T-helper 17 cell (primary cell): ENCODE data around the gene ZIC4. TPM values are rescaled to one million over a fixed set of nuclear protein-coding genes. Genes with fewer than 3 reads are reported as not detected.

Source experiments
- ATAC-seq: fragments of 150-1000 bp; cut with Tn5 transposase; 2 replicates; pipeline ENCODE4 v1.10.0; 2021; ENCODE audit warnings: mild to moderate bottlenecking, moderate library complexity
- DNase-seq, 3 donors: peaks; one replicate each; pipeline versions ENCODE4 v3.0.0 to v3.0.0-alpha.2; 2020 to 2021
- H3K9me3 ChIP-seq: one replicate; pipeline ENCODE4 v1.7.0; 2013; ENCODE audit warnings: low read length, mild to moderate bottlenecking; ENCODE audit not compliant: control insufficient read depth, poor library complexity, severe bottlenecking
- H3K27ac Mint-ChIP-seq: one replicate; pipeline ENCODE4 v1.8.0; 2022; ENCODE audit warnings: mild to moderate bottlenecking, moderate library complexity, mixed read lengths
- H3K27me3 Mint-ChIP-seq: one replicate; pipeline ENCODE4 v1.8.0; 2022; ENCODE audit warnings: mixed read lengths
- H3K36me3 Mint-ChIP-seq: one replicate; pipeline ENCODE4 v1.8.0; 2022; ENCODE audit warnings: low read depth, mixed read lengths
- H3K4me1 Mint-ChIP-seq: one replicate; pipeline ENCODE4 v1.8.0; 2022; ENCODE audit warnings: mild to moderate bottlenecking, mixed read lengths
- H3K4me3 Mint-ChIP-seq: one replicate; pipeline ENCODE4 v1.8.0; 2022; ENCODE audit warnings: mild to moderate bottlenecking, moderate library complexity, mixed read lengths
- total RNA-seq, 4 donors: library from RNA in 2 of 4; stranded (reverse) in 2 of 4; gene quantifications; one replicate each; pipeline ENCODE4 v1.2.3 and lab custom pipeline; 2022 to 2026

ZIC4 gene
- total RNA-seq, 2 donors from 2014 or later: not detected

DNA sequence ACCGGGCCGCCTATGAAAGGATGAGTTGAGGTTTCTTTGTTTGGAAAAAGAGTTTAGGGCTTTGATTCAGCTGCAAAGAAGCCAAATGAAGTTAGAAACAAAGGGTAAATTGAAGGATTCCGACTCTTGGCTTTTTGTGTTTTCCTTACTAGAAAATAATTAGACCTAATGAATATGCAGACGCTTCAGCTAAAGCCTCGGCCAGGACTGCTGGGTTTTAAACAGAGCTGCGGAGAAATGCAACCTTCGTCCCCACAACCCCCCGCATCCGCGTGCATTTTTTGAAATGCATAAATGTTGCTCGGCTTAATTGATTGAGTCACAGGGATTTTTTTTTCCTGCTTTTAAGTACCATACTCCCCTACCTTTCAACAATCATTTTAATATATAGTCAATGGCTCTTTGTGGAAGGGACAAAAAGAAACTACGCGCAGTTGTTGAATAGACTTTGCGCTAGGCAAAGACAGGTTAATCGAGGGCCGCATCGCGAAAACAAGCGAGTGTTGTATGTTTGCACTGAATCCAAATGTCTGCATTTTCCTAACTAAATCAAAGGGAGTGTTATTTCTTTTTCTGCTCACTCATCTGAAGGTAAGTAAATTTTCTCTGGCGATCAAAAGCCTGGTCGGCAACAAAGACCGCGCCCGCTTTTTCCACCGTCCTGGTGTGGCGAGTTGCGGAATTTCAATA is 1.3 kb upstream of the ZIC4 start:
- H3K27ac Mint-ChIP-seq: peak overlapping the region; percentile 11
- ATAC-seq (no peak), DNase-seq (no peak)
- H3K36me3 Mint-ChIP-seq: peaks cover 13% of the 10 kb centered on the region
- peaks cover 81% of the 10 kb centered on the region for H3K27me3 Mint-ChIP-seq
- peaks cover 5% of the 10 kb centered on the region for H3K9me3 ChIP-seq
- peak overlapping the region; percentile 31 for H3K4me3 Mint-ChIP-seq
- H3K4me1 Mint-ChIP-seq: peaks cover 6% of the 10 kb centered on the region

DNA sequence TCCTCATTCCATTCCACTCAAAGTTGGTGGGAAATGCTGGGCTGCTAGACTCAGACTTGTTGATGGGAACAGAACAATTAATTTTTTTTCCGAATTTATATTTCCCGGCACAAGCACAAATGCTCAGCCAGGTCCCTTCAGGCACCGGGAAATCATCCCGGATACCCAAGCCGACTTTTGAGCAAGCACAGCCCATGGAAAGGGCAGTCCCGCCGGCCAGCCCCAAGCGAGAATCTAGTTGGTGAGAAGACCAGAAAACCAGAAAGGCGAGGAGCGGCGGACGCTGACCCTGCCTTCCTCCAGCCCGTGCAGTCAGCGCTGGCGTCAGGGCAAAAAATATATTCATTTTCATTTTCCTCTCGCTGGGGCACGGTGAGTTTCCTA is 763 bp upstream of the ZIC4 start:
- Mint-ChIP-seq H3K27me3 (peaks cover 82% of the 10 kb centered on the region), H3K4me1 (peaks cover 6% of the 10 kb centered on the region), H3K4me3 (no peak overlapping the region), H3K36me3 (peaks cover 13% of the 10 kb centered on the region), H3K27ac (no peak overlapping the region)
- peaks cover 5% of the 10 kb centered on the region for H3K9me3 ChIP-seq
- no peak for DNase-seq
- ATAC-seq: no peak

DNA sequence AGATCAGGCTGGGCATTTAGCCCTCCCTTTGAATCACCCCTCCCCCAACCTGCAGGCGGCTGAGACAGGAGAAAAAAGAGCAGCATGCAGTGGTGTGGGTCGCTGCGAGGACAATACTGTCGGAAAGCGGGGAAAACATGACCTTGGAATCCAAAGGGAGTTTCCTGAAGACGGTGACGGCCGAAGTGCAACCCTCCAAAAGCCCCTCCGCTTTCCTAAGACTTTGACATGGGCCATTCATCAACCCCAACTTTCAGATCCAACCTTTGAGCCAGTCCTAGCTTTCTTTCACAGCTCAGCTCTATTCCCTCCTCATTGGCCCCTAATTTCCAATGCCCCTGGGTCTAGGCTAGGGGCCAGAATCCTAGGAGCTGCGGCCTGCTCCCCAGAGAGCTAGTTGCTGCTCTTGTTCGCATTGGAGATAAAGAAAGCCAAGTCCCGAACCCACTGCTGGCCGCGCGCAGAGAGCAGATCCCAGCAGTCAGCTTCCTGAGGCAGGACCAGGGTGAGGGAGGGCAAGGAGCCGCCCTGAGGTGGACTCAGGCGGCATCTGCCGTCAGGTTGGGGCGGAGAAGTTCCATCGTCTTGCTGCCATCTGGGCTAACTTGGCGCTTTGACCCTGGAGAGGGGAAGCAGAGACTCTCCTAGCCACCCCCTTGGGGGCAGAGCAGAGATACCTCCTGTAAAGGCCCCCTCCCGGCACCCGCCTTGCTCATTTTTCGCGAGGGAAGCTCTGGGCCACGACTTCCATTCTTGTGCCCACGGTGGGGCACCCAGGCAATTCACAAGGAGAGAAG is 914 bp downstream of the ZIC4 start:
- ATAC-seq: no peak
- H3K36me3 Mint-ChIP-seq: peaks cover 10% of the 10 kb centered on the region

DNA sequence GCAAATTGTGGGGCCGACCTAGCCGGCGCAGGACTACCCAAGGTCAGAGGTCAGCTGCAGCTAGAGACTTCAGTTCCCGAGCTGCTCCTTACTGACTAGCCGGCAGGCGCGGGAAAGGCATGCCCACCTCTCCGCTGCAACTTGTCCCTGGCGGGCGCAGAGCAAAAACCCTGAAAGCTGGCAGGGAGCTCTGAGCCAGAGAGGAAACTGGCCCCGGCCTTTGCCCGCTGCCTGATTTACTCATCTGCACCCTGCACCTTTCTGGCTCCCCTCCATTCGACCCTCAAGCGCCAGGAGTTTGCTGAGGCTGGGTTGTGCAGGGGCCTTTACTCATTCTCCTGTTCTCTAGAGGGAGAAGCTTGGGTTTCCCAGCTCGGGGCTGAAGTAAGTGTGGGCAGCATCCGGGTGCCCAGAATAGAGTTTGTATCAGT is 1.5 kb downstream of the ZIC4 start:
- no peaks in the 10 kb centered on the region for H3K4me1 Mint-ChIP-seq
- H3K4me3 Mint-ChIP-seq: no peak overlapping the region
- no peak overlapping the region for H3K27ac Mint-ChIP-seq
- H3K36me3 Mint-ChIP-seq: peaks cover 10% of the 10 kb centered on the region
- peaks cover 80% of the 10 kb centered on the region for H3K27me3 Mint-ChIP-seq
- H3K9me3 ChIP-seq: peaks cover 5% of the 10 kb centered on the region
- DNase-seq (no peak), ATAC-seq (no peak)

More for the DNA sequence above, 914 bp downstream of the ZIC4 start:
- H3K4me3 Mint-ChIP-seq: no peak overlapping the region
- H3K27ac Mint-ChIP-seq: no peak overlapping the region
- H3K4me1 Mint-ChIP-seq: no peaks in the 10 kb centered on the region
- H3K27me3 Mint-ChIP-seq: peaks cover 78% of the 10 kb centered on the region
- no peak for DNase-seq
- H3K9me3 ChIP-seq: peaks cover 5% of the 10 kb centered on the region

DNA sequence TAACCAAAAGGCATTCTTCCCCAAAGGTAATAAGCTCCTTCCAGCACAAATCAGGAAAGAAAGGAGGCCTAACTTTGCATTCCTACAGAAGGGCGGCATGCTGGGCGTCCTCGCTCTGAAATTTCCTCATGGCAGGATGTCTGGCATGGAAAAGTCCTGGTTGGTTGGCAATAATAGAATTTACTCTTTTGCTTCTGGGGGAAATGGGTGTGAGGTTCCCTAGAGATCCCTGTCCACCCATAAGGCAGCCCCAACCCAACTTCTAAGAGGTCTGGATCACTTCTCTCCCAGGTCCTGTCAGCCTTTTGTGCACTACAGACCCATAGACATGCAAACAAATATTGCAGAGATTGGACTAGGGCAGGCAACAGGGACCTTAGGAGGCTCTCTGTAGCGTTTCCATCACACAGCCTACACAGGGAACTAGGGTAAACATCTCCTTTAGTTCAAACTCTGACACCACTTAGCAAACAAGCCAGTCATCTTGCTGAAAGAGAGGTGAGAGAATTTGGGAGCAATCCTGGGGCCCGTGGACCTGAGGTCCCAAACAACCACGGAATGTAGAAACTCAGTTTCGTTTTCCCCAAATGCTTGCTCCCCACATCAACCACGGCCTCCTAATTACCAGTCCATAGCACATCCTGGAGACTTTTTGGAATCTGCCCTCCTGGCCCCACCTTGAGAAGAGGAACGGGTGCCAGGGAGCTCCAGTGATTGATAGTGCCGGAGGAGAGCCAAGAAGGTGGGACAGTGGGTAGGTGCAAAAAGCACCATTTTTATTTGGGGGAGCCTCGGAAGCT is 2.1 kb downstream of the ZIC4 start:
- Mint-ChIP-seq H3K4me3 (no peak overlapping the region), H3K27me3 (peaks cover 86% of the 10 kb centered on the region), H3K36me3 (peaks cover 8% of the 10 kb centered on the region), H3K4me1 (no peaks in the 10 kb centered on the region), H3K27ac (no peak overlapping the region)
- ATAC-seq (no peak), DNase-seq (no peak)
- H3K9me3 ChIP-seq: peaks cover 5% of the 10 kb centered on the region

DNA sequence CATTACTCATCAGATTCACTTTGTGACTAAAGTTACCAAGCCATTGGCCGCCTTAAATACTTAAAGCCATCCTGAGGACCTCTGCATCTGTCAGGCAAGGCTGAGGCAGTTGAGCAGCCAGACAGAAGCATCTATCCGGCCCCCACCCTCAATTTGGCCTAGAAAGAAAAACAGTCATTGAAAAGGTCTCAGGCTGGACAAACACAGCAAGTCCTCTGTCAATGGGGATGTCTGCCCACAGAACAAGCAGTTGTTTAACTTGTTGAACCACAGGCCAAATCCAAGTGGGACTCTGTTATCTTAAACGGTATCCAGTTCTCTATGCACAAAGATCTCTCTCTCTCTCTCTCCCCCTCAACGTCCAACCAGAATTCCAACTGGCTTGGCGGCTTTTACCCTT is 2.8 kb downstream of the ZIC4 start:
- ATAC-seq (no peak), DNase-seq (no peak)
- Mint-ChIP-seq H3K36me3 (peaks cover 8% of the 10 kb centered on the region), H3K4me1 (no peaks in the 10 kb centered on the region), H3K4me3 (no peak overlapping the region), H3K27ac (no peak overlapping the region), H3K27me3 (peaks cover 85% of the 10 kb centered on the region)
- H3K9me3 ChIP-seq: peaks cover 2% of the 10 kb centered on the region

DNA sequence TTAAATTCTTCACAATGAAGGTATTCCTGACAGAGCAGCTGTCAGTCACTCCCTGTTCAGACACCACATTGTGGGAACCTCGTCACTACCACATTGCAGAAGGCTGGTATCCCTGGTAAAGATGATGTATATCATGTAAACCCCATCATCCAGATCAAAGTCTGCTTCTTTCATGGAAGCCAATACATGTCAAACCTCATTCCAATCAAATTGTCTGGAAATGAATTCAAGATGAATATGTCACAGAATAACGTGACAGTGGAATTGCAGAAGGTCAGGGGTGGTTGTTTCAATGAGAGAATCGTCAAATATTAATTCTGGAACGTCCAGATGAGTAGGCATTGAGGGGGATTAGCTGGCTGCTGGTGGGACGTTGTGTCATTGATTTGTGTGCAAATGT is 4.2 kb downstream of the ZIC4 start:
- ATAC-seq (no peak), DNase-seq (no peak)
- H3K4me1 Mint-ChIP-seq: no peaks in the 10 kb centered on the region
- no peaks in the 10 kb centered on the region for H3K9me3 ChIP-seq
- H3K36me3 Mint-ChIP-seq: peaks cover 8% of the 10 kb centered on the region
- H3K27me3 Mint-ChIP-seq: peaks cover 85% of the 10 kb centered on the region
- H3K27ac Mint-ChIP-seq: no peak overlapping the region
- H3K4me3 Mint-ChIP-seq: no peak overlapping the region

DNA sequence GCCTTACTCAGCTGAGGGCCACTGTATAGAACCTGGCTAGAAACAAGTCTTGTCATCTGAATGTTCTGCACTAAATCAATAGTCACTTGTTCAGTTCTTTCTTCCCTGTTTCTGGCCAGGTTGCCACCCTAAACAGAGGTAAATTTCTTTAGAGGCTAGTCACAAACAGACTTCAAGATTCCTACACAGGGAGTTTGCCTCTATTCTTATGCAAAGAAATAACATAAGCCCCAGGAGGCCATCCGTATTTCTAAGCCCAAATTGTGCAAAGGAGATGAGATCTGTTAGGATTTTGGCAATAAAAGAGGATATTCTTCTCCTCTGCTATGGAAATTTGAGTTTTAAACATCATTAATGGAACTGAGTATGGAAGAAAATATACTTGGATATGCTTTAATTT is 4.9 kb downstream of the ZIC4 start:
- ATAC-seq: no peak
- H3K9me3 ChIP-seq: no peaks in the 10 kb centered on the region
- no peaks in the 10 kb centered on the region for H3K4me1 Mint-ChIP-seq
- peaks cover 10% of the 10 kb centered on the region for H3K36me3 Mint-ChIP-seq
- peaks cover 81% of the 10 kb centered on the region for H3K27me3 Mint-ChIP-seq
- H3K27ac Mint-ChIP-seq: no peak overlapping the region
- no peak overlapping the region for H3K4me3 Mint-ChIP-seq
- no peak for DNase-seq

DNA sequence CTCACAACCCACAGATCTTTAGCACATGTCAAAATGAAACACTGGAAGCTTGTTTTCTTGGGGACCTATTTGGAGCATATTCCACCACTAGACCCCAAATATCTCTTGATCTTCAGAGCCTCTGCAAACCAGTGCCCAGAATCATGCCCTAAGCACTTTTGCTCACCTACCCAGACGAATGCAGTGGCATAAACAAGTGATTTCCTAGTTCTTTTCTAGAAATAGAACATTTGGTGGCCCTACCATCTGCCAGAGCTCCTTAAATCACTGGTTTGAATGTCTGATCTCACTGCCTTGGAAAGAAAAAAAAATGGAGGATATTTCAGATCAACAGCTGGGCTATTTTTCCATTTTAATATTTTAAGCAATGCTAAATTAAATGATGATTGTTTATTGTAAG is 5.3 kb downstream of the ZIC4 start:
- Mint-ChIP-seq H3K27me3 (peaks cover 77% of the 10 kb centered on the region), H3K4me3 (no peak overlapping the region), H3K4me1 (no peaks in the 10 kb centered on the region), H3K27ac (no peak overlapping the region), H3K36me3 (peaks cover 10% of the 10 kb centered on the region)
- ATAC-seq (no peak), DNase-seq (no peak)
- H3K9me3 ChIP-seq: no peaks in the 10 kb centered on the region

DNA sequence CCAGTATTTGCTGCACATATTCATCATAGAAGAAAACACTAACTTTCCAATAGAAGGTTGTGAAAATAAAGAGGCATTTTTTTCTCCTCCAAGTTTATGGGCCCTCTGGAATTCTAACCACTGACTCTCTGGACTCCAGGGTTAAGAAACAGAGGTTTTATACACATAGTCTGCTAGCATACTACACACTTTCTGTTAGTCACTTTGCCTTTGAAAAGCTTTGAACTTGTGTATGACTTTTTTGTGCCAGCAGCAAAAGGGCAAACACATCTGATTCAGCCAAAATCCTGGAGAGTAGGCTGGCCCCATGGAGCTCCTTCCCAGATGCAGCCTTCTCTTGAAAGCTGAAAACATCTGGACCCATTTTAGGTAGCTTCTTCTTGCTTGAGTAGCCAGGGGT is 6.2 kb downstream of the ZIC4 start:
- DNase-seq (no peak), ATAC-seq (no peak)
- no peaks in the 10 kb centered on the region for H3K4me1 Mint-ChIP-seq
- no peak overlapping the region for H3K4me3 Mint-ChIP-seq
- peaks cover 10% of the 10 kb centered on the region for H3K36me3 Mint-ChIP-seq
- no peaks in the 10 kb centered on the region for H3K9me3 ChIP-seq
- H3K27me3 Mint-ChIP-seq: peaks cover 77% of the 10 kb centered on the region
- H3K27ac Mint-ChIP-seq: no peak overlapping the region

DNA sequence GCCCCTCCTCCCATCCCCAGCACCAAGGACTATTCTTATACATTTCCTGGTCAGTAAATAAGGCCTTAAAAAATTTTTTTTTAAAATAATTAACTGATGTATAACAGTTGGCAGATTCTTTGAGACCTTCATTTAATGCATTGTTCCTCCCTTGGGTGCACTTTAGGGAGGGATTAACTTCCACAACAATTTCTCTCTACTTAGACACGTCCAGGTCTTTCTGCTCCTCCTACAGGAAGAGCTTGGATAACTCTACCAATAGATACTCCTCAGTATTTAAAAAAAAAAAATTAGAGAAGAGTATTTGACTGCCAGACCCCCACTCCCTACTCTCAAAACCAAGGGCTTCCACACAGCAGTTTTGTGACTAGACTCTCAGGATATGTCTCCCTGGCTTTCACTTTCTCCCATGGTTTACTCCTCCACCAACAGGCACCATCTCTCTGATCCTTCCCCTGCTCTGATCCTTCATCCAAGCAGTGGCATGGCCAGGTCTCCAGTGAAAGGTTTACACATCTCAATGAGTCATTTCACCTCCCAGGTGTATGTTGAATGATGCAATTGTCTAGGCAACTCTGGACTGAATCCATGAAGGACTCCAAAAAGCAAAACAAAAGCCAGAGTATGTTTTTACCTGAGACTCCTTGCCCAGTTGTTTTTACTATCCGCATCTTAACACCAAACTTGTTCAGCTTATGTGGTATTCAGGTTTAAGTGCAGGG is 7.4 kb downstream of the ZIC4 start:
- DNase-seq (no peak), ATAC-seq (no peak)
- no peak overlapping the region for H3K27ac Mint-ChIP-seq
- H3K36me3 Mint-ChIP-seq: peaks cover 10% of the 10 kb centered on the region
- no peak overlapping the region for H3K4me3 Mint-ChIP-seq
- H3K9me3 ChIP-seq: no peaks in the 10 kb centered on the region
- H3K27me3 Mint-ChIP-seq: peaks cover 76% of the 10 kb centered on the region
- no peaks in the 10 kb centered on the region for H3K4me1 Mint-ChIP-seq

DNA sequence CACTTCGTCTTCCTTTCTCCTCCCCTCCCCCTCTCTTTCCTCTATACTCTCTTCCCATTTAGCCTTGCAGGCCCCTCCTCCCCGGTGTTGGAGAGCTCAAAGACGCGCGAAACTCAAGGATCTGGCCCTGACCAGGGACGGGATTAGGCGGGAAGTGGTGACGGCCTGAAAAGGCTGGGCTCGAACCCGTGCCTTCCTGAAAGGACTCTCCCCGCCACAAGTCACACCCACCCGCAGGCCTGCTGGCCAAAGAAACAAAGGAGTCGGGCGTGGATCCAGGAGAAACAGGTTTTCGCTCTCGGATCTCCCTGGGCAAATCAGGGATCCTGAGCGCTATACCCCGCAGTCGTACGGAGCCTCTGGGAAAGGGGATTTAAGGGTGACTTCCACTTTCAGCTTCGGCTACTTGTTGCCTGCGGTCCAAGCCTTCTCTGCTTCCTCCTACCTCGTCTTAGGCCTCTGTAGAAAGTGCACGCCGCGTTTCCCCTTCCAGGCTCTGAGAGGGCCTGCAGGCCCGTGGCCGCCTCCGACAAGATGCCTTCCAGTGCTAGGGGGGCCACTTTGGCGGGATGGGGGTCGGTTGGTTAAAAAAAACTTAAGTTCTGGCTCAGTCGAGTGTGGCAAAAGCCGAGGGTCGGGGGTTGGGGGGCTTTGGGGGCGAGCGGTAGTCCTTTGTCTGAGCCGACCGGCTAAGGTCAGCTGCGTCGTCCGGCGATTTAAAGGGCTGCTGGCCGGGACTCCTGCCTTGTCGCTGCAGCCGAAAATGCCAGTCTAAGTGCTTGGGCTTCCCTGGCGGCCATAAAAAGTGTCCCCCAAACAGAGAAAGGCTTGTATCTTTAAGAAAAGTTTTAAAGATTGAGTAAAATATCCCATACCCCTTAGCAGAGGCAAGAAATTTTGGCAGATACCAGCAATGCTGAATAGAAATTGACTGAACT is 8.2 kb downstream of the ZIC4 start:
- H3K36me3 Mint-ChIP-seq: peaks cover 5% of the 10 kb centered on the region
- H3K4me3 Mint-ChIP-seq: no peak overlapping the region
- H3K4me1 Mint-ChIP-seq: no peaks in the 10 kb centered on the region
- DNase-seq: no peak
- H3K27ac Mint-ChIP-seq: no peak overlapping the region
- no peak for ATAC-seq
- H3K9me3 ChIP-seq: no peaks in the 10 kb centered on the region
- H3K27me3 Mint-ChIP-seq: peaks cover 67% of the 10 kb centered on the region
